ENCODE measurements around the gene VMAC.
A peak's percentile ranks its signal among the peaks of the same experiment; 100 is the strongest.
"Not testable (repeated sequence)": the region's sequence is repeated elsewhere in the genome, so short reads cannot be mapped to it uniquely, and the experiment has no call there.

VMAC gene

GRCh38 chr19:5904352-5905113 is at the start of gene VMAC:
Gene VMAC, plus strand, starts transcription at chr19:5904872. Its CDS starts 19 bp downstream, at chr19:5904891.
- DNase-seq, result peak; percentile 99

DNA sequence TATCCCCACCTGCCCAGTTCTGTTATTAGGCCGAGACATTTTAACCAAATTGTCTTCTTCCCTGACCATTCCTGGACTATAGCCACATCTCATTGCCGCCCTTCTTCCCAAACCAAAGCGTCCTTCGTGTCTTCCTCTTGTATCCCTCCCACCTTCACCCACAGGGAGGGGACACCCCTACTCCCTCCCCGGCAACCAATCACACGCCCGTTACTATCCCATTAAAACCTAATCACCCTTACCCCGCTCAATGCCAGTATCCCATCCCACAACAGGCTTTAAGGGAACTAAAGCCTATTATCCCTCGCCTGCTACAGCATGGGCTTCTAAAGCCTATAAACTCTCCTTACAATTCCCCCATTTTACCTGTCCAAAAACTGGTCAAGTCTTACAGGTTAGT is 49.5 kb upstream of the VMAC start:
- not testable (repeated sequence) for DNase-seq

DNA sequence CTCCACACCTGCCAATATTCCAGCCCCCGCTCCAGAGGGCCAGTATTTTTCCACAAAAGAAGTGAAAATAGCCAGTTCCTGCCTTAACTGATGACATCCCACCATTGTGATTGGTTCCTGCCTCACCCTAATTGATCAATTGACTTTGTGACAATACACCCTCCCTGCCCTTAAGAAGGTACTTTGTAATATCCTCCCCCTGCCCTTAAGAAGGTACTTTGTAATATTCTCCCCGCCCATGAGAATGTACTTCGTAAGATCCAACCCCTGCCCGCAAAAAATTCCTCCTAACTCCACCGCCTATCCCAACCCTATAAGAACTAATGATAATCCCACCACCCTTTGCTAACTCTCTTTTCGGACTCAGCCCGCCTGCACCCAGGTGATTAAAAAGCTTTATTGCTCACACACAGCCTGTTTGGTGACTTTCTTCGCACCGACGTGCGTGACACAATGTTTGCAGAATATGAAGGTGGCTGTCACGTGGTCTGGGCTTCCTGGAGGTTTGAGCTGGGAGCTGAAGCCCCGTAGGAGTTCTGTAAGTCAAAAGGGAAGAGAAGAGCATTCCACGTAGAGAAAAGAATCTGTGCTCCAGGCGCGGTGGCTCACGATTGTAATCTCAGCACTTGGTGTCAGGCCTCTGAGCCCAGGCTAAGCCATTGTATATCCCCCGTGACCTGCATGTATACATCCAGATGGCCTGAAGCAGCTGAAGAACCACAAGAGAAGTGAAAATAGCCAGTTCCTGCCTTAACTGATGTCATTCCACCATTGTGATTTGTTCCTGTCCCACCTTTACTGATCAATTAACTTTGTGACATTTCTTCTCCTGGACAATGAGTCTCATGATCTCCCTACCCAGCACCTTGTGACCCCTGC is 47.2 kb upstream of the VMAC start:
- DNase-seq, result no peak

GRCh38 chr19:5863030-5863665 is 41.5 kb upstream of the VMAC start:
- DNase-seq, result no peak

DNA sequence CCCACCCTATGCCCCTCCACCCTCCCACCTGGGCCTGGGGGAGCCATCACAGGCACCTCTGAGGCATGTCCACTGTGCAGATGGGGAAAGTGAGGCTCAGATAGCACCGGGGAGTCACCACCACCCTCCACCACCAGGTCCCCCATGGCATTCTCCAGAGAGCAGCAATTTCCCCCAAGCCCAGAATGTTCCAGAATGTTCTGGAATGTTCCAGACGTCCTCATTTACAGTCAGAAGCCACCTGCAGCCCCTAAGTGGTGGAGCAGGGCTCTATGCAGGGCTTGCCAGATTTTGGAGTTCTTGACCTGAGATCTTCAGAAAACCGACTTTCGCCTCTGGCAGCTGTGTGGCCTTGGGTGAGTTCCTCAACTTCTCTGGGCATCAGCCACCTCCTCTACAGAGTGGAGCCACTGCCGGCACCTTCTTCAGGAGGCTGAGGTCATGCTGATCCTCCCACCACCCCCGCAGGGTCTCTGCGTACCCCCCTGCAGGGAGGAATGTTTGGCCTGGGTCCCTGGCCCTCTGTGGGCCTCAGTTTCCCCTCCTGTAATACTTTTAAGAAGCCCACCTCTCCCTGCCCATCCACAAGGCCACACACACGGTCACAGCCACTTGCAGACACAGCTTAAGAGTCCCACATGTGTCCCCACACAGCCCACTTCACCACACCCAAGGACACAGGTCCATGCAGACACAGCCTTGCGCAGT is 40.5 kb upstream of the VMAC start:
- DNase-seq, result no peak

GRCh38 chr19:5864725-5865486 is 39.8 kb upstream of the VMAC start:
- DNase-seq, result no peak

GRCh38 chr19:5865772-5866171 is 38.9 kb upstream of the VMAC start:
- no peak for DNase-seq

DNA sequence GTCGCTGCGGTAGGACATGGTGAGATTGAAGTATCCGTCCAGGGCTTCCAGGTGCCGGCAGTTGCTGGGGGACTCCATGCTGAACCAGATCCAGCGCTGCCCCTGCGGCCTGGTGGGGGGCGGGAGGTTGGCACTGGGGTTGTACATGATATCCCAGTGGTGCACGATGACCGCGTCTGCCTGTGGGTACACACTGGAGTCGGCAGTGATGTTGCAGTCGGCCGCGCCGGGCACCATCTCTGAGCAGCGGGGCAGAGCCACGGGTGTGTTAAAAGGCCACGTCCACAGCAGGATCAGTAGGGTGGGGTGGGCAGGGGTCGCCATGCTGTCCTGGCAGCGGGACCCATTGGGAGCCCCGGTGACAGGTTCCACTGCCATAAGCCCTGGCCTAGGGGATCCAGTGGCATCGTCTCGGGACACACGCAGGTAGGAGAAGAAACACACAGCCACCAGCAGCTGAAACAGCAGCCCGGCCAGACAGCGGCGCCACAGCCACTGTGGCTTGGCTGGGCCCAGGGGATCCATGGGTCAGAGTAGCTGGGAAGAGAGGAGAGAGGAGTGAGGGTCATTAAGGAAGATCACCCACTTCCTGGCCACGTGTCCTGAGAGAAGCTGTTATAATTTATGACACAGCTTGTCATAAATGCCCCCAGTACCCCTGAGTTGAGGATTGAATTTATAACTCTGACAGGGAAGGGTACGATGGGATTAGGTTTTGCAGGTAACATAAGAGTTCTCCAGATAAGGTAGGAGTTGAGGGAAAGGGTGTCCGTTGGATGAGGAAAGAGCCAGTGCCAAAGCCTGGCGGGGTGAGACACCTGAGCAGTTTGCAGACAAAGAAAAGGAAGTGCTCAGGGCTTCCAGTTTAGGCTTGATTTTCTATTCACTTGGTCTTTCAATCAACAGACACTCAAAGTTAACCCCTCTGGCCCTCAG is 37.2 kb upstream of the VMAC start:
- no peak for DNase-seq

GRCh38 chr19:5870986-5871394 is 33.7 kb upstream of the VMAC start:
- no peak for DNase-seq

- DNase-seq, result no peak
These were observed 31.0 kb upstream of the VMAC start for GRCh38 chr19:5873617-5874199.

GRCh38 chr19:5874496-5874895 is 30.2 kb upstream of the VMAC start:
- not testable (repeated sequence) for DNase-seq

DNA sequence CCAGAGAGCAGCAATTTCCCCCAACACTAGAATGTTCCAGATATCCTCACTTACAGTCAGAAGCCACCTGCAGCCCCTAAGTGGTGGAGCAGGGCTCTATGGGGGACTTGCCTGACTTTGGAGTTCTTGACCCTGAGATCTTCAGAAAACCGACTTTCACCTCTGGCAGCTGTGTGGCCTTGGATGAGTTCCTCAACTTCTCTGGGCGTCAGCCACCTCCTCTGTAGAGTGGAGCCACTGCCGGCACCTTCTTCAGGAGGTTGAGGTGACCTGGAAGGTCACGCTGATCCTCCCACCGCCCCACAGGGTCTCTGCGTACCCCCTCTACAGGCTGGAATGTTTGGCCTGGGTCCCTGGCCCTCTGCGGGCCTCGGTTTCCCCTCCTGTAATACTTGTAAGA is 27.2 kb upstream of the VMAC start:
- no peak for DNase-seq

DNA sequence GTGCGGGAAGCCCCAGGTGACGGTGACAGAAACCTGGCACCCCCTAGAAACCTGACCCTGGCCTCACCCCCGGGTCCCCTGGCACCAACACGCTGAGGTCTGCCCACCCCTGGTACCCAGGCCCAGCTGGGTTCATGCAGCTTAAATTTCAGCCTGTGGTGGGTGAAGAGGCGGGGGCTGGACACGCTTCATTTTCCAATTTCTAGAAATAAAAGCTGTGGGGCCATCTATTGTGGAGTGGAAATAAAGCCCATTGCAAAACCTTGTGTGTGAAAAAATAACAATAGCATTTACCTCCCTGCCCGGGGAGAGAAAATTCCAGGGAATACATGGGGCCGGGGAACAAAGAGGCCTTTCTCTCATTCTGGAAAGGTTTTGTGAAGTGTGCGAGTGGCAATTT is 26.8 kb upstream of the VMAC start:
- DNase-seq, result no peak

- no peak for DNase-seq
These were observed 24.5 kb upstream of the VMAC start for GRCh38 chr19:5880196-5880595.

DNA sequence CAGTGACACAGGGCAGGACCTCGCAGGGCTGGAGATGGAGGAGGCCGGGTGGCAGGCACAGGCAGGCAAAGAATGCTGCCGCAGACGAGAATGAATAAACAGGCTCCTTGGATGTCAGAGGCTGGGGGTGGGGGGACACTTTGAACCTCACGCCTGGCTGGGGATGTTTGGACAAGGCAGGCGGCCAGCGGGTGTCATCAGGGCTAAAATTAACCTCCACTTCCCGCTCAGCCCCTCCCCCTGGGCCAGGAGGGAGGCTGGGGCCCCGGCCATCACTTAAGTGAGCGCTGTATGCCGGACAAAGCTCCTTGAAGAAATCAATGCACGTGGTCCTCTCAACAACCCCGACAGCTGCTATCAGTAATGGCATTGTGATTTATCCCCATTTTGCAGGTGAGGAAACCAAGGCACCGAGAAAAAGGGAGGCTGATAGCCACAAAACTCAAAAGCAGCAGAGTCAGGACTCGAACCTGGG is 24.0 kb upstream of the VMAC start:
- peak; percentile 37 for DNase-seq

GRCh38 chr19:5881543-5882299 is 23.0 kb upstream of the VMAC start:
- DNase-seq, result no peak

GRCh38 chr19:5882421-5882968 is 22.2 kb upstream of the VMAC start:
- no peak for DNase-seq

DNA sequence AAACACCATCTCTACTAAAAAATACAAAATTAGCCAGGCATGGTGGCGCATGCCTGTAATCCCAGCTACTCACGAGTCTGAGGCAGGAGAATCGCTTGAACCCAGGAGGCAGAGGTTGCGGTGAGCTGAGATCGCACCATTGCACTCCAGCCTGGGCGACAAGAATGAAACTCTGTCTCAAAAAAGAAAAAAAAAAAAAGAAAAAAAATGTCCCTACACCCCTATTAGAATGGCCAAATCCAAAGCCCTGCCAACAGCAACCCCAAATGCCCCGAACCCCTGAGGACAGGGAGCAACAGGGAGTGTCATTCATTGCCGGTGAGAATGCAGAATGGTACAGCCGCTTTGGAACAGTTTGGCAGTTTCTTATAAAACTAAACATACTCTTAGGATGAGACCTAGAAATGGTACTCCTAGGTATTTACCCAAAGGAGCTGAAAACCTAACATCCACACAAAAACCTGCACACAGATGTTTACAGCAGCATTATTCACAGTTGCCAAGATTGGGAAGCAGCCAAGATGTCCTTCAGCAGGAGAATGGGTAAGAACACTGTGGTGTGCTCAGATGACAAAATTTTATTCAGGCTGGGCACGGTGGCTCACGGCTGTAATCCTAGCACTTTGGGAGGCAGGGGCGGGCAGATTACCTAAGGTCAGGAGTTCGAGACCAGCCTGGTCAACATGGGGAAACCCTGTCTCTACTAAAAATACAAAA is 21.4 kb upstream of the VMAC start:
- DNase-seq, result not testable (repeated sequence)
